RWPE2 (cell line): ENCODE measurements around the gene OPN4.

Experiments used
- ATAC-seq: fragments of 200-7000 bp; cut with Tn5 transposase; 3 replicates; pipeline ENCODE4 v1.9.1; 2021; ENCODE audit warnings: low read depth
- DNase-seq: peaks from one replicate; pipeline ENCODE4 v3.0.0-alpha.2; 2020; ENCODE audit warnings: low spot score
- H3K27ac ChIP-seq: fragments of 450-650 bp; 2 replicates; pipeline ENCODE4 v1.5.1; 2017; ENCODE audit warnings: mild to moderate bottlenecking; ENCODE audit not compliant: poor library complexity, severe bottlenecking
- H3K27me3 ChIP-seq: fragments of 250-450 bp; sonication (Bioruptor Pico); 2 replicates; pipeline ENCODE4 v1.5.1; 2021; ENCODE audit warnings: mild to moderate bottlenecking, moderate library complexity; ENCODE audit not compliant: insufficient read depth, poor library complexity, severe bottlenecking
- H3K36me3 ChIP-seq: fragments of 250-450 bp; sonication (Bioruptor Pico); 2 replicates; pipeline ENCODE4 v1.5.1; 2020; ENCODE audit warnings: low read depth, mild to moderate bottlenecking, moderate library complexity
- H3K4me1 ChIP-seq: fragments of 250-450 bp; sonication (Bioruptor Pico); 2 replicates; pipeline ENCODE4 v1.5.1; 2021; ENCODE audit warnings: mild to moderate bottlenecking, moderate library complexity; ENCODE audit not compliant: insufficient read depth, poor library complexity, severe bottlenecking
- H3K4me3 ChIP-seq: fragments of 250-450 bp; sonication (Bioruptor Pico); 2 replicates; pipeline ENCODE4 v1.5.1; 2021; ENCODE audit warnings: mild to moderate bottlenecking, moderate library complexity; ENCODE audit not compliant: severe bottlenecking
- H3K9me3 ChIP-seq: fragments of 250-450 bp; sonication (Bioruptor Pico); 2 replicates; pipeline ENCODE4 v1.5.1; 2021; ENCODE audit warnings: mild to moderate bottlenecking, moderate library complexity; ENCODE audit not compliant: severe bottlenecking
- TF ChIP-seq, protein P1 (sequence below): fragments of 450-650 bp; IDR thresholded peaks from one replicate; pipeline ENCODE4 v1.5.1; 2017; ENCODE audit warnings: mild to moderate bottlenecking, moderate library complexity; ENCODE audit not compliant: poor library complexity, severe bottlenecking

The OPN4 gene

DNA sequence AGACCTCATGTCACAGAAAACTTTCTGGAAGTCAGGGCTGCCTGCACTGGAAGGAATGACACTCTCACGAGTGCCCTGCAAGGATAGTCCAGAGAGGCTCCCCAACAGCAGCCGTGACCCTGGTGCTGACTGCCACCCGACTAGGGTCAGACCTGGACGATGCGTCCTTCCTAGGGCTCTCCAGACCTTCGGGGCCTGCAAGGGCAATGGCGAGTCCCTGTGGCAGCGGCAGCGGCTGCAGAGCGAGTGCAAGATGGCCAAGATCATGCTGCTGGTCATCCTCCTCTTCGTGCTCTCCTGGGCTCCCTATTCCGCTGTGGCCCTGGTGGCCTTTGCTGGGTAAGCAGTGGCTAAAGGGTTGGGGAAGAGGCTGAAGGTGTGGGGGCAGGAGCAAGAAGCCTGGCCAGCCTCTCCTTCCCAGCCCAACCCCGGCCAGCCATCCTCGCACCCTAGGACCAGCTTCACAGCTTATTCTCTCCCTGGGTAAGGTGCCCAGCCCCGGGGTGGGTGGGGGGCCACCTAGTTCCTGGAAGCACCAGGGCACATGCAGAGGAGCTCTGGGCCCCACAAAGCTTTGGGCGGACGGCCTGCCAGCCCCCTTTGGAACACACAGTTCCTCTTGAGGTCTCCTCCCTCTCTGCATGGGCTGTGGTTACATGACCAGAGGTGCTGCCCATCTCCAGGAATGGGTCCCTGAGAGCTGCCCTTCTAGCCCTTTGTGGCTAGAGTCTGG is 5.5 kb downstream of the OPN4 start:
- no peaks in the 10 kb centered on the region for H3K9me3 ChIP-seq
- no peaks in the 10 kb centered on the region for H3K27me3 ChIP-seq
- H3K4me1 ChIP-seq = no peaks in the 10 kb centered on the region
- H3K4me3 ChIP-seq = no peak overlapping the region
- TF ChIP-seq, protein P1, sequence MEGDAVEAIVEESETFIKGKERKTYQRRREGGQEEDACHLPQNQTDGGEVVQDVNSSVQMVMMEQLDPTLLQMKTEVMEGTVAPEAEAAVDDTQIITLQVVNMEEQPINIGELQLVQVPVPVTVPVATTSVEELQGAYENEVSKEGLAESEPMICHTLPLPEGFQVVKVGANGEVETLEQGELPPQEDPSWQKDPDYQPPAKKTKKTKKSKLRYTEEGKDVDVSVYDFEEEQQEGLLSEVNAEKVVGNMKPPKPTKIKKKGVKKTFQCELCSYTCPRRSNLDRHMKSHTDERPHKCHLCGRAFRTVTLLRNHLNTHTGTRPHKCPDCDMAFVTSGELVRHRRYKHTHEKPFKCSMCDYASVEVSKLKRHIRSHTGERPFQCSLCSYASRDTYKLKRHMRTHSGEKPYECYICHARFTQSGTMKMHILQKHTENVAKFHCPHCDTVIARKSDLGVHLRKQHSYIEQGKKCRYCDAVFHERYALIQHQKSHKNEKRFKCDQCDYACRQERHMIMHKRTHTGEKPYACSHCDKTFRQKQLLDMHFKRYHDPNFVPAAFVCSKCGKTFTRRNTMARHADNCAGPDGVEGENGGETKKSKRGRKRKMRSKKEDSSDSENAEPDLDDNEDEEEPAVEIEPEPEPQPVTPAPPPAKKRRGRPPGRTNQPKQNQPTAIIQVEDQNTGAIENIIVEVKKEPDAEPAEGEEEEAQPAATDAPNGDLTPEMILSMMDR = no peak
- H3K36me3 ChIP-seq = no peaks in the 10 kb centered on the region
- H3K27ac ChIP-seq = no peak overlapping the region
- peak; percentile 45 for DNase-seq
- no peak for ATAC-seq

- Histone ChIP-seq H3K27ac (no peak overlapping the region), H3K27me3 (no peaks in the 10 kb centered on the region), H3K36me3 (no peaks in the 10 kb centered on the region), H3K4me1 (no peaks in the 10 kb centered on the region), H3K4me3 (no peak overlapping the region), H3K9me3 (no peaks in the 10 kb centered on the region)
- TF ChIP-seq, protein P1 = no peak
- DNase-seq (no peak), ATAC-seq (peak; percentile 52)
Observed at GRCh38 chr10:86661161-86662025, 7.0 kb downstream of the OPN4 start.

- no peak for ATAC-seq
Observed at GRCh38 chr10:86662186-86663045, 8.1 kb downstream of the OPN4 start.

DNA sequence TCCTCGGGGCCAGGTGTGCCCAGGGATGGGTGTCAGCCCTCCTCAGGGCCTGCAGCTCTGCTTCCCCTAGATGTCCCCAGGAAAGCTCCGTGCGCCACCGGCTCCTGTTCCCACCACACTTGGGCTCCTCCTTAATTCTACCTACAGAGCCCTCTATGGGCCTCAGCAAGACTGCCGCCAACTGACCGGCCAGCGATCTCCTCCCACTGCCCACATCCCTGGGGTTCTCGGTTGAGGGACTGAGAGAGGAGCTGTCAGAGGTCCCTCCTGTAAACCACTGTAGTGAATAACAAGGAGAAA is 8.6 kb downstream of the OPN4 start:
- ATAC-seq (no peak), DNase-seq (no peak)
- no peak overlapping the region for H3K4me3 ChIP-seq
- no peak overlapping the region for H3K27ac ChIP-seq
- H3K9me3 ChIP-seq = no peaks in the 10 kb centered on the region
- no peaks in the 10 kb centered on the region for H3K36me3 ChIP-seq
- H3K4me1 ChIP-seq = no peaks in the 10 kb centered on the region
- H3K27me3 ChIP-seq = no peaks in the 10 kb centered on the region
- TF ChIP-seq, protein P1 = no peak

More at GRCh38 chr10:86662186-86663045, 8.1 kb downstream of the OPN4 start:
- no peak for DNase-seq
- H3K36me3 ChIP-seq = no peaks in the 10 kb centered on the region
- H3K27ac ChIP-seq = no peak overlapping the region
- no peak overlapping the region for H3K4me3 ChIP-seq
- no peaks in the 10 kb centered on the region for H3K27me3 ChIP-seq
- no peaks in the 10 kb centered on the region for H3K4me1 ChIP-seq
- no peaks in the 10 kb centered on the region for H3K9me3 ChIP-seq
- TF ChIP-seq, protein P1 = no peak
